KMS-11 (cell line): Measurements from ENCODE around the gene FAF2.
"Not testable (repeated sequence)": the region's sequence is repeated elsewhere in the genome, so short reads cannot be mapped to it uniquely, and the experiment has no call there.

ENCODE experiments used
- H2AFZ ChIP-seq: fragments of 200-600 bp; sonication (generic); 2 replicates; pipeline ENCODE4 v1.6.1; 2016; ENCODE audit warnings: antibody characterized with exemption, mixed run types, low read depth
- H3K27ac ChIP-seq: fragments of 200-600 bp; sonication (generic); 2 replicates; pipeline ENCODE4 v1.6.1; 2016; ENCODE audit warnings: mild to moderate bottlenecking, mixed run types
- H3K27me3 ChIP-seq: fragments of 200-600 bp; sonication (generic); 2 replicates; pipeline ENCODE4 v1.6.1; 2017; ENCODE audit warnings: mild to moderate bottlenecking, low read depth, mixed run types, moderate library complexity; ENCODE audit not compliant: insufficient read depth
- H3K36me3 ChIP-seq: fragments of 200-600 bp; sonication (generic); 2 replicates; pipeline ENCODE4 v1.6.1; 2017; ENCODE audit warnings: mild to moderate bottlenecking, mixed run types; ENCODE audit not compliant: insufficient read depth
- H3K4me1 ChIP-seq: fragments of 200-600 bp; sonication (generic); 2 replicates; pipeline ENCODE4 v1.6.1; 2016; ENCODE audit warnings: mild to moderate bottlenecking, low read depth, mixed run types; ENCODE audit not compliant: poor library complexity, severe bottlenecking
- H3K4me2 ChIP-seq: fragments of 200-600 bp; sonication (generic); 2 replicates; pipeline ENCODE4 v1.7.0; 2016; ENCODE audit warnings: mild to moderate bottlenecking, mixed run types
- H3K4me3 ChIP-seq: fragments of 200-600 bp; sonication (generic); IDR thresholded peaks from 2 replicates; pipeline ENCODE4 v1.6.1; 2017; ENCODE audit warnings: low read depth, low read length, mixed read lengths; ENCODE audit not compliant: insufficient read depth
- H3K79me2 ChIP-seq: fragments of 200-600 bp; sonication (generic); 2 replicates; pipeline ENCODE4 v1.6.1; 2016; ENCODE audit warnings: low read depth, mixed run types; ENCODE audit not compliant: insufficient read depth
- H3K9ac ChIP-seq: fragments of 200-600 bp; sonication (generic); 2 replicates; pipeline ENCODE4 v1.6.1; 2016; ENCODE audit warnings: mild to moderate bottlenecking, mixed run types
- H4K20me1 ChIP-seq: fragments of 200-600 bp; sonication (generic); 2 replicates; pipeline ENCODE4 v1.6.1; 2016; ENCODE audit warnings: mild to moderate bottlenecking, mixed run types; ENCODE audit not compliant: insufficient read depth
- TF ChIP-seq, protein P1 (sequence below): fragments of 200-600 bp; sonication (generic); conservative IDR thresholded peaks from 2 replicates; pipeline ENCODE4 v1.6.1; 2017; ENCODE audit warnings: low read depth, mild to moderate bottlenecking, antibody characterized with exemption, low read length, moderate library complexity, mixed read lengths

The FAF2 gene

DNA sequence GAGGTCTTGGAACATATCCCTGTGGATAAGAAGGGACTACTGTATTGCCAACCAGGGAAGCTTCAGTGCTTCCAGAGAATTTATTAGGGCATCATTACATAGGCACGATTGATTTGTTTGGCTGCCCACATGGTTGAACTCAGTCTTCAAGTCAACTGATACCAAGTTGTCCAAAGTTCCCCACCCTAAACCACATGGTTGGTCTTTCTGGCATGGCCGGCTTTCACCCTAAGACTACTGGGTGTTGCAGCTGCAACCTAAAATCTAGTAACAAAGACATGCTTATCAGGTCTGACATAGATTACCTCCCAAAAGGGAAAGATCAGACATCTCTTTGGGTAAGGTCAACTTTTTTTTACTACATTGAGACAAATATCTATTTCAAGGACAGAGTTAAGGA, 37.0 kb downstream of the FAF2 start:
- Histone ChIP-seq H3K4me2 (no peak overlapping the region), H3K4me3 (no peak overlapping the region), H3K27ac (no peak overlapping the region), H4K20me1 (no peaks in the 10 kb centered on the region), H2AFZ (no peak overlapping the region), H3K36me3 (no peaks in the 10 kb centered on the region), H3K4me1 (peaks cover 18% of the 10 kb centered on the region), H3K79me2 (no peaks in the 10 kb centered on the region), H3K9ac (no peak overlapping the region), H3K27me3 (no peaks in the 10 kb centered on the region)
- TF ChIP-seq, protein P1, sequence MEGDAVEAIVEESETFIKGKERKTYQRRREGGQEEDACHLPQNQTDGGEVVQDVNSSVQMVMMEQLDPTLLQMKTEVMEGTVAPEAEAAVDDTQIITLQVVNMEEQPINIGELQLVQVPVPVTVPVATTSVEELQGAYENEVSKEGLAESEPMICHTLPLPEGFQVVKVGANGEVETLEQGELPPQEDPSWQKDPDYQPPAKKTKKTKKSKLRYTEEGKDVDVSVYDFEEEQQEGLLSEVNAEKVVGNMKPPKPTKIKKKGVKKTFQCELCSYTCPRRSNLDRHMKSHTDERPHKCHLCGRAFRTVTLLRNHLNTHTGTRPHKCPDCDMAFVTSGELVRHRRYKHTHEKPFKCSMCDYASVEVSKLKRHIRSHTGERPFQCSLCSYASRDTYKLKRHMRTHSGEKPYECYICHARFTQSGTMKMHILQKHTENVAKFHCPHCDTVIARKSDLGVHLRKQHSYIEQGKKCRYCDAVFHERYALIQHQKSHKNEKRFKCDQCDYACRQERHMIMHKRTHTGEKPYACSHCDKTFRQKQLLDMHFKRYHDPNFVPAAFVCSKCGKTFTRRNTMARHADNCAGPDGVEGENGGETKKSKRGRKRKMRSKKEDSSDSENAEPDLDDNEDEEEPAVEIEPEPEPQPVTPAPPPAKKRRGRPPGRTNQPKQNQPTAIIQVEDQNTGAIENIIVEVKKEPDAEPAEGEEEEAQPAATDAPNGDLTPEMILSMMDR, result no peak

DNA sequence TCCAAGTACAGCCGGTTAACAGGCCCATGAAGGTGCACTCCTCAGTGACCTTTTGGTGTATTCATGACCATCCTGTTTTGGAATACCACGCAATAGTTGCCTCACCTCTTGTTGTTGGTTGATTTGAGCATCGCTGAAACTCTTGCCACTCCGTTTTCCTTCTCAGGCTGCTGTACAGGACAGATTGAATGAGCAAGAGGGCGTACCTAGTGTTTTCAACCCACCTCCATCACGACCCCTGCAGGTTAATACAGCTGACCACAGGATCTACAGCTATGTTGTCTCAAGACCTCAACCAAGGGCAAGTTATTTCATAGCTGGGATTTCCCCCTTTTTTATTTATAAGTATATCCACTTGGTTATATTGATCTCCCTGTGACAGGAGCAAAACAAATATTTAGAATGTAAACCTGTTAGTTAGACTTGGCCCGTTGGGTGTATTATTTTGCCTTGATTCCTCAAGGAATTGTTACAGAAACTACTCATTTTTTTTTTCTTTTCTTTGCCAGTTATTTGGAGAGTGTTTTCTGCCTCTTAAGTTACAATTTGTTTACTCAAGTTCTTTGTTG, 38.1 kb downstream of the FAF2 start:
- Histone ChIP-seq H3K4me1 (peaks cover 18% of the 10 kb centered on the region), H3K9ac (no peak overlapping the region), H3K27ac (no peak overlapping the region), H3K4me3 (no peak overlapping the region), H2AFZ (no peak overlapping the region), H3K27me3 (no peaks in the 10 kb centered on the region), H3K36me3 (no peaks in the 10 kb centered on the region), H3K4me2 (no peak overlapping the region), H4K20me1 (no peaks in the 10 kb centered on the region), H3K79me2 (no peaks in the 10 kb centered on the region)
- TF ChIP-seq, protein P1, result no peak

DNA sequence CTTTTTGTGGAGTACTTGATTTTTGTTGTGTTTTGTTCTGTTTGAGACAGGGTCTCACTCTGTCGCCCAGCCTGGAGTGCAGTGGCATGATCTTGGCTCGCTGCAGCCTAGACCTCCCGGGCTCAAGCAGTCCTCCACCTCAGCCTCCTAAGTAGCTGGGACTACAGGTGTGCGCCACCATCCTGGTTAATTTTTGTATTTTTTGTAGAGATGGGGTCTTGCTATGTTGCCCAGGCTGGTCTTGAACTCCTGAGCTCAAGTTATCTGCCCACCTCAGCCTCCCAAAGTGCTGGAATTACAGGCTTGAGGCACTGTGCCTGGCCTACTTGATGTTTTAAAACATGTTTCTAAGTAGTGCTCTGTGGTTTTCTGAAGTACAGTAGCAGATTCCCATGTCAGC, 39.0 kb downstream of the FAF2 start:
- peaks cover 18% of the 10 kb centered on the region for H3K4me1 ChIP-seq
- H3K4me3 ChIP-seq, H3K4me2 ChIP-seq, H3K27me3 ChIP-seq, H2AFZ ChIP-seq, H3K79me2 ChIP-seq, H3K27ac ChIP-seq, H3K36me3 ChIP-seq, H4K20me1 ChIP-seq, H3K9ac ChIP-seq: not testable (repeated sequence)

DNA sequence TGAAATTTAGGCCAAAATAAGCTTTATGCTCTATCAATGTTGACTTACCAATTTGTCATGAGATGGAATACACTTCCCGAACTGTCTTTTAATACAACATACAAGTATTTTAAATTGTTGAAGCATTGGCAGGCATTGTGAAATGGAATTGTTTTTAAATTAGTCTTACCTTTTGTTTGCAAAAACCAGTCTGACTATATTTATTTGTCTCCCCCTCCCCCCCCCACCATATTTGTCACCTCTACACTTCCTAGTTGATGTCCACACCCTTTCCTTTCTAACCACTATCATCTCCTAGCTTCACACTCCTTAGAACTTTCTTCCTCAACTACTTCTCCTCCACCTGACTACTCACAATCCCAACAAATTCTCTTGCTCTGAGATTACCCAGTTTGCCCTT, 40.9 kb downstream of the FAF2 start:
- TF ChIP-seq, protein P1, result no peak
- Histone ChIP-seq H3K27ac (no peak overlapping the region), H3K9ac (no peak overlapping the region), H3K79me2 (no peaks in the 10 kb centered on the region), H2AFZ (no peak overlapping the region), H3K27me3 (no peaks in the 10 kb centered on the region), H3K4me1 (peaks cover 3% of the 10 kb centered on the region), H3K4me3 (no peak overlapping the region), H4K20me1 (no peaks in the 10 kb centered on the region), H3K36me3 (no peaks in the 10 kb centered on the region), H3K4me2 (no peak overlapping the region)

DNA sequence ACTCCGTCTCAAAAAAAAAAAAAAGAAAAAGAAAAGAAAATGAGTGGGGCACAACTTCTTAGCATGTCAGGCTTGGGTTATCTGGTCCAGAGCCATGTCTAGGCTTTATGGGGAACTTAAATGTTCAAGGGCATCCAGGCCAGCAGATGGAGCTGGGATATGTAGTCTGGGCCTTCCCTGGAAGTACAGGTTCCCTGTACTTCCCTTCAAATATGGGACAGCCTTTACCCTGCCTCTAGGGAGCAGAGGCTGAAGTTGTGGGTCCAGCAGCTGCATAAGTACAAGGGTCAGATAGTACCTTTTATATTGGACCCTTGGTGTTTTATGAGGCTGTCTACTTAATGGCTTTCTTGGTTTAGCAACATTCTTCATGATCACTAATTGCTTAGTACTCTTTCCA, 42.1 kb downstream of the FAF2 start:
- Histone ChIP-seq H3K27me3 (no peaks in the 10 kb centered on the region), H3K4me3 (no peak overlapping the region), H3K36me3 (no peaks in the 10 kb centered on the region), H2AFZ (no peak overlapping the region), H3K27ac (no peak overlapping the region), H3K4me1 (no peaks in the 10 kb centered on the region), H3K4me2 (no peak overlapping the region), H3K9ac (no peak overlapping the region), H4K20me1 (no peaks in the 10 kb centered on the region), H3K79me2 (no peaks in the 10 kb centered on the region)
- TF ChIP-seq, protein P1, result no peak
